SKM-1 (cell line): ENCODE results near the gene PHOX2B.
"Not testable (repeated sequence)": the region's sequence is repeated elsewhere in the genome, so short reads cannot be mapped to it uniquely, and the experiment has no call there.

Experiments
- DNase-seq: peaks from one replicate; lab custom pipeline; 2025; ENCODE audit not compliant: unreplicated experiment; lab: John Stamatoyannopoulos, UW

Gene PHOX2B

GRCh38 chr4:41713768-41714167 lies 34.8 kb downstream of the PHOX2B start:
- no peak for DNase-seq

GRCh38 chr4:41712425-41712824 lies 36.1 kb downstream of the PHOX2B start:
- DNase-seq = no peak

GRCh38 chr4:41711654-41712053 lies 36.9 kb downstream of the PHOX2B start:
- not testable (repeated sequence) for DNase-seq

- DNase-seq = no peak
Observed at GRCh38 chr4:41709844-41710481, 38.6 kb downstream of the PHOX2B start.

- no peak for DNase-seq
Observed at GRCh38 chr4:41703785-41704184, 44.7 kb downstream of the PHOX2B start.

- DNase-seq = no peak
Observed at GRCh38 chr4:41702770-41703169, 45.8 kb downstream of the PHOX2B start.

- no peak for DNase-seq
Observed at GRCh38 chr4:41701983-41702382, 46.5 kb downstream of the PHOX2B start.

- no peak for DNase-seq
Observed at GRCh38 chr4:41696763-41697162, 51.8 kb downstream of the PHOX2B start.

GRCh38 chr4:41696131-41696530 lies 52.4 kb downstream of the PHOX2B start:
- no peak for DNase-seq
